Measurements from ENCODE around the gene BLID.

- TF ChIP-seq POLR2AphosphoS5 (IDR thresholded peaks at IDR 0.05; ENCODE audit: low read depth) (no peak), CTCF (conservative IDR thresholded peaks at IDR 0.05; ENCODE audit: low read depth in 2 of 2) (no peak), CREB1 (CRISPR knock-in tag; IDR thresholded peaks at IDR 0.05; ENCODE audit: low read depth) (no peak), EZH2phosphoT487 (IDR thresholded peaks at IDR 0.05; ENCODE audit: unreplicated experiment) (no peak), REST (IDR thresholded peaks at IDR 0.05; ENCODE audit: unreplicated experiment) (no peak), EZH2 (IDR thresholded peaks at IDR 0.05; ENCODE audit: low read depth, unreplicated experiment) (no peak), STAT1 (IDR thresholded peaks at IDR 0.05; ENCODE audit: unreplicated experiment) (no peak), ZNF331 (CRISPR knock-in tag; IDR thresholded peaks at IDR 0.05; ENCODE audit: low read depth) (no peak), JUNB (IDR thresholded peaks at IDR 0.05; ENCODE audit: unreplicated experiment) (no peak), ZNF114 (CRISPR knock-in tag; IDR thresholded peaks at IDR 0.05) (no peak), ETS1 (IDR thresholded peaks at IDR 0.05) (no peak)
These were observed 10.1 kb upstream of the BLID start for GRCh38 chr11:122126024-122126688.

All from GM23338 (cell line).